ENCODE data around the gene SHF. TPM values are rescaled to one million over a fixed set of nuclear protein-coding genes. Genes with fewer than 3 reads are reported as not detected.
A peak's percentile ranks its signal among the peaks of the same experiment; 100 is the strongest.
"Not testable (repeated sequence)": the region's sequence is repeated elsewhere in the genome, so short reads cannot be mapped to it uniquely, and the experiment has no call there.

Gene SHF
- total RNA-seq (2014; rRNA removed), result 8.8 and 14.2 TPM in 2 replicates
- polyA plus RNA-seq (2012), result 10.1 TPM

GRCh38 chr15:45187894-45188830 is at the start of gene SHF:
TSS of gene SHF (minus strand) at chr15:45187966. CDS start at chr15:45187951, 15 bp downstream.
- no peak for DNase-seq (ENCODE audit: low read depth)

GRCh38 chr15:45236806-45237205 is 49.0 kb upstream of the SHF start:
- DNase-seq (ENCODE audit: low read depth), result not testable (repeated sequence)

- no peak for DNase-seq (ENCODE audit: low read depth)
These were observed 46.9 kb upstream of the SHF start for GRCh38 chr15:45234562-45235235.

- DNase-seq (ENCODE audit: low read depth), result no peak
These were observed 44.2 kb upstream of the SHF start for GRCh38 chr15:45231864-45232562.

- DNase-seq (ENCODE audit: low read depth), result no peak
These were observed 43.4 kb upstream of the SHF start for GRCh38 chr15:45231132-45231531.

GRCh38 chr15:45230245-45230965 is 42.6 kb upstream of the SHF start:
- no peak for DNase-seq (ENCODE audit: low read depth)

- no peak for DNase-seq (ENCODE audit: low read depth)
These were observed 41.2 kb upstream of the SHF start for GRCh38 chr15:45228931-45229330.

GRCh38 chr15:45225506-45226273 is 37.9 kb upstream of the SHF start:
- DNase-seq (ENCODE audit: low read depth), result no peak

- no peak for DNase-seq (ENCODE audit: low read depth)
These were observed 37.0 kb upstream of the SHF start for GRCh38 chr15:45224621-45225217.

- DNase-seq (ENCODE audit: low read depth), result no peak
These were observed 34.2 kb upstream of the SHF start for GRCh38 chr15:45221967-45222366.

- DNase-seq (ENCODE audit: low read depth), result no peak
These were observed 33.4 kb upstream of the SHF start for GRCh38 chr15:45221053-45221599.

- no peak for DNase-seq (ENCODE audit: low read depth)
These were observed 24.7 kb upstream of the SHF start for GRCh38 chr15:45212493-45212892.

- peak; percentile 66 for DNase-seq (ENCODE audit: low read depth)
These were observed 17.4 kb upstream of the SHF start for GRCh38 chr15:45205192-45205591.

GRCh38 chr15:45203182-45203581 is 15.4 kb upstream of the SHF start:
- DNase-seq (ENCODE audit: low read depth), result no peak

GRCh38 chr15:45201869-45202268 is 14.1 kb upstream of the SHF start:
- DNase-seq (ENCODE audit: low read depth), result no peak

- DNase-seq (ENCODE audit: low read depth), result no peak
These were observed 13.7 kb upstream of the SHF start for GRCh38 chr15:45201557-45201859.

- peak; percentile 82 for DNase-seq (ENCODE audit: low read depth)
These were observed 13.2 kb upstream of the SHF start for GRCh38 chr15:45200799-45201556.

GRCh38 chr15:45200001-45200798 is 12.4 kb upstream of the SHF start:
- peak; percentile 98 for DNase-seq (ENCODE audit: low read depth)
